HG03571 (cell line): ENCODE results near the gene MEGF10.
"Not testable (repeated sequence)": the region's sequence is repeated elsewhere in the genome, so short reads cannot be mapped to it uniquely, and the experiment has no call there.

Source experiments
- ATAC-seq: cut with Tn5 transposase; IDR thresholded peaks from one replicate; pipeline ENCODE4 v1.9.1; 2021; ENCODE audit not compliant: unreplicated experiment

MEGF10 gene

GRCh38 chr5:127290019-127290945, at the start of gene MEGF10:
MEGF10 (plus strand) TSS chr5:127290796; CDS start chr5:127331309, 40,513 bp downstream.
- ATAC-seq = no peak

GRCh38 chr5:127243011-127243410, 47.6 kb upstream of the MEGF10 start:
- ATAC-seq = no peak

GRCh38 chr5:127254729-127255284, 35.8 kb upstream of the MEGF10 start:
- no peak for ATAC-seq

GRCh38 chr5:127256886-127257597, 33.6 kb upstream of the MEGF10 start:
- no peak for ATAC-seq

- ATAC-seq = no peak
These were observed 29.9 kb upstream of the MEGF10 start for GRCh38 chr5:127260686-127261085.

GRCh38 chr5:127265473-127265872, 25.1 kb upstream of the MEGF10 start:
- ATAC-seq = not testable (repeated sequence)

GRCh38 chr5:127268342-127268741, 22.3 kb upstream of the MEGF10 start:
- not testable (repeated sequence) for ATAC-seq

- ATAC-seq = not testable (repeated sequence)
These were observed 19.9 kb upstream of the MEGF10 start for GRCh38 chr5:127270713-127271112.

GRCh38 chr5:127275641-127276193, 14.9 kb upstream of the MEGF10 start:
- no peak for ATAC-seq

- ATAC-seq = no peak
These were observed 9.9 kb upstream of the MEGF10 start for GRCh38 chr5:127280491-127281220.

GRCh38 chr5:127281609-127282008, 9.0 kb upstream of the MEGF10 start:
- no peak for ATAC-seq

GRCh38 chr5:127288676-127289075, 1.9 kb upstream of the MEGF10 start:
- no peak for ATAC-seq

- no peak for ATAC-seq
These were observed 524 bp downstream of the MEGF10 start for GRCh38 chr5:127290946-127291693.

GRCh38 chr5:127292030-127292735, 1.6 kb downstream of the MEGF10 start:
- ATAC-seq = no peak

GRCh38 chr5:127293373-127293772, 2.8 kb downstream of the MEGF10 start:
- no peak for ATAC-seq

GRCh38 chr5:127294829-127295228, 4.2 kb downstream of the MEGF10 start:
- no peak for ATAC-seq

GRCh38 chr5:127295454-127295853, 4.9 kb downstream of the MEGF10 start:
- ATAC-seq = no peak

GRCh38 chr5:127296321-127296720, 5.7 kb downstream of the MEGF10 start:
- ATAC-seq = no peak

GRCh38 chr5:127296894-127297293, 6.3 kb downstream of the MEGF10 start:
- ATAC-seq = not testable (repeated sequence)
